NCI-H1417 treated with DMSO at 0.1 percent for 48 hours (cell line): ENCODE data around the gene NPTN.

Experiments
- DNase-seq: peaks from one replicate; lab custom pipeline; 2025; lab: John Stamatoyannopoulos, UW

Gene NPTN

DNA sequence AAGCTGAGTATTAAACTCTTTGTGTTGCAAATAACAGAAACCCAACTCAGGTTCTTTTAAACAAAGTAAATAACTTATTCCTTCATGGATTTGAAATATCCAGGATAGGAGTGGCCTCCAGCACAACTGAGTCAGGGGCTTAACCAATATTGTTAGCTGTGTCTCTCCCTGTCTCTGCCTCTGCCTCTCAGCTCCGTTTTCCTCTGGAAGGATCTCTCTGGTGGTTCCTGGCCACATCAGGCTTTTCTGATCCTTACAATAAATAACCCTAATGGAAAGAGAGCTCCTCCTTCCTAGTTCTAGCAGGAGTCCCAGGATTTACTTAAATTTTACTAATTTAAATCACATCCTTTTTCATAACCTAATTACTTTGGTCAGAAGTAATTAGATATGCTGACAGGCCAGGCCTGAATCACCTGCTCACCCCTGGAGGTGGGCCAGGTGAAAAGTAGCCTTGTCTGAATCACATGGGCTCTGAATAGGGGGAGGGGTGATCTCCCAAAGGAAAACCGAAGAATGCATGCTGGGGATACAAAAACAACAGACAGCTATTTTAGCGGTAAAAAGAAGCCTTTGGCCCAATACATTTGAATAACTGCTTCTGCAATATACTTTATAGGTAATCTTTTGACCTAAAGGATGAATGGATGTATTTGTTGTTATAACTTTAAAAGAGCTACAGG, 114.9 kb downstream of the NPTN start:
- no peak for DNase-seq

- DNase-seq = no peak
Observed at GRCh38 chr15:73517566-73517965, 115.6 kb downstream of the NPTN start.

DNA sequence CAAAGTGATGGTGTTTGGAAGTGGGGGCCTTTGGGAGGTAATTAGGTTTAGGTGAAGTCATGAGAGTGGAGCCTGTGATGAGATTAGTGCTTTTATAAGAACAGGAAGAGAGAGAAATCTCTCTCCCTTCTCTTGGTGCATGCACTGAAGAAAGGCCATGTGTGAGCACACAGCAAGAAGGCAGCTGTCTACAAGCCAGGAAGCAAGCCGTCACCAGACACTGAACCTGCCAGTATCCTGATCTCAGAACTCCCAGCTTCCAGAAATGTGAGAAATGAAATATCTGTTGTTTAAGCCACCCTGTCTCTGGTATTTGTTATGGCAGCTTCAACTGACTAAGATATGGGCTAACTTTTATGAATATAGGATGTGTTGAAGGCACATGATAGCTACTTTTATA, 117.7 kb downstream of the NPTN start:
- DNase-seq = no peak
